A549 treated with CpdA at 1 μM for 4 hours (cell line): ENCODE results near the gene DISC1. TPM values are rescaled to one million over a fixed set of nuclear protein-coding genes. Genes with fewer than 3 reads are reported as not detected.

ENCODE experiments used
- total RNA-seq: library from RNA; stranded (reverse); fragments of 200-300 nt; extraction: Qiagen RNA extraction; gene quantifications from 5 replicates; pipeline ENCODE4 v1.2.3, GENCODE V29; 2022; ENCODE audit warnings: low read depth

Gene DISC1
- 0.18 to 0.26 TPM (median 0.24 TPM) in 5 replicates for total RNA-seq

GRCh38 chr1:231626535-231626950, at the start of gene DISC1:
Gene DISC1, plus strand, starts transcription at chr1:231626790. Its CDS starts 78 bp downstream, at chr1:231626868.

Other genes with a start within 250 kb of the DISC1 start
- gene EGLN1, start 204.5 kb upstream of the DISC1 start, total RNA-seq = 36.1 to 56.9 TPM (median 41.3 TPM) in 5 replicates
- gene TSNAX, start 98.1 kb upstream of the DISC1 start, total RNA-seq = 31.1 to 57.5 TPM (median 39.2 TPM) in 5 replicates